ENCODE measurements around the gene FOXR2. TPM values are rescaled to one million over a fixed set of nuclear protein-coding genes. Genes with fewer than 3 reads are reported as not detected.

FOXR2 gene, protein sequence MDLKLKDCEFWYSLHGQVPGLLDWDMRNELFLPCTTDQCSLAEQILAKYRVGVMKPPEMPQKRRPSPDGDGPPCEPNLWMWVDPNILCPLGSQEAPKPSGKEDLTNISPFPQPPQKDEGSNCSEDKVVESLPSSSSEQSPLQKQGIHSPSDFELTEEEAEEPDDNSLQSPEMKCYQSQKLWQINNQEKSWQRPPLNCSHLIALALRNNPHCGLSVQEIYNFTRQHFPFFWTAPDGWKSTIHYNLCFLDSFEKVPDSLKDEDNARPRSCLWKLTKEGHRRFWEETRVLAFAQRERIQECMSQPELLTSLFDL
- not detected for total RNA-seq

DNA sequence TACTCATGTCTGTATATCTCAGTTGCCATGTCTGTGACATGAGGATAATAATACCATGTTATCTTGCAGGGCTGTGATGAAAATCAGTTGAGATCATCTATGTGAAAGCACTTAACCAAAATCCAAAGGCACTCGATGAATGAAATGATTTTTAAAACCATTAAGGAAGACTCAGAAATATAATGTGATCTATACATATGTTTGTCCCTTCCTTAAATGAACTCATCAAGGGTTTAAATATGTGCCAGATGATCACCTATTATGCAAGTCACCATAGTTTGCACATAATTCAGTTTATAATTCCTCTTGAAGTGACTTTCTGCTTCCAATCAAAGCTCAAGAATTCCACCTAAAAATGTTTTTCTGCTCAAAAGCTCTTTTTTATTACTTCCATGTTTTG lies at the start of gene FOXR2:
Gene FOXR2 (plus strand): TSS at position 301 of the 400 bp plus-strand sequence. CDS start 312 bp downstream, outside the sequence.
- CTCF ChIA-PET, result interaction anchor here (0.6 kb wide), 1 partner anchor 94 kb away, joined by 3 read pairs; the partner anchor contains the start of gene RRAGB
- POLR2A ChIA-PET, result no interaction called here

DNA sequence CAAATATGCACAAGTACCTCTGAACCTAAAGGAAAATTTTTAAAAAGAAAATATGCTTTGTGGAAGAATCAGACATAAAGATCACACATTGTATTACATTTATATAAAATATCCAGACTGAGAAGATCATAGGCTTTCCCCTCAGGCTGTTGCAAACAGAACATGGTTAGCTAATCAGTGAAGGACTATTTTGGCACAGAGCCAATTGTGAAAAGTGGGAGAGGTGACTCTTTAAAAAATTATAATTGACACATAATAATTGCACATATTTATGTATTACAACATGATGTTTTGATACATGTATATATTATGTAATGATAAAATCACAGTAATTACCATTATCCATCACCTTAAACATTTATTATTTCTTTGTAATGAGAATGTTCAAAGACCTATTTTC lies 44.1 kb upstream of the FOXR2 start:
- POLR2A ChIA-PET, result no interaction called here
- H3K4me1 Mint-ChIP-seq, result no peaks in the 10 kb centered on the region
- H3K9me3 Mint-ChIP-seq, result peaks cover 4% of the 10 kb centered on the region

More for the DNA sequence above, at the start of gene FOXR2:
- Mint-ChIP-seq H3K27ac (no peak within 1 kb of the TSS), H3K9me3 (no peaks in the 10 kb centered on the region), H3K4me3 (no peak within 1 kb of the TSS), H3K36me3 (ENCODE audit: low read depth) (no peaks in the 10 kb centered on the region), H3K27me3 (no peaks in the 10 kb centered on the region), H3K4me1 (no peaks in the 10 kb centered on the region)
- no peak for DNase-seq

DNA sequence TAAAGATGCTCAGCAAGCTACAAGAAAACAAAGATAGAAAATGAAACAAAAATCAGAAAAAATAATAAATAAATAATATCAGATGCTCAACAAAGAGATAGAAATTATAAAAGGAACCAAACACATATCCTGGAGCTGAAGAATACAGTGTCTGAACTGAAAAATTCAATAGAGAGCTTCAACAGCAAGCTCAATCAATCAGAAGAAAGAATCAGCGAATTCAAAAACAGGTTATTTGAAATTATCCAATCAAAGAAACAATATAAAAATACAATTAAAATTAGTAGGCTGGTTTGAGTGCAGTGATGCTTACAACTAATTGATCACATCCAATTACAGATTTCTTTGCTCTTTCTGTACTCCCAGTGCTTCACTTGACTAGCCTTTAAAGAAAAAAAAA lies 40.8 kb upstream of the FOXR2 start:
- Mint-ChIP-seq H3K27me3 (no peaks in the 10 kb centered on the region), H3K9me3 (peaks cover 4% of the 10 kb centered on the region), H3K4me1 (no peaks in the 10 kb centered on the region), H3K27ac (no peak overlapping the region), H3K36me3 (ENCODE audit: low read depth) (no peaks in the 10 kb centered on the region), H3K4me3 (no peak overlapping the region)
- ChIA-PET POLR2A (no interaction called here), CTCF (no interaction called here)
- no peak for DNase-seq

More for the DNA sequence above, 44.1 kb upstream of the FOXR2 start:
- no peak overlapping the region for H3K27ac Mint-ChIP-seq
- H3K27me3 Mint-ChIP-seq, result no peaks in the 10 kb centered on the region
- H3K36me3 Mint-ChIP-seq (ENCODE audit: low read depth), result no peaks in the 10 kb centered on the region
- CTCF ChIA-PET, result no interaction called here
- DNase-seq, result no peak
- H3K4me3 Mint-ChIP-seq, result no peak overlapping the region

DNA sequence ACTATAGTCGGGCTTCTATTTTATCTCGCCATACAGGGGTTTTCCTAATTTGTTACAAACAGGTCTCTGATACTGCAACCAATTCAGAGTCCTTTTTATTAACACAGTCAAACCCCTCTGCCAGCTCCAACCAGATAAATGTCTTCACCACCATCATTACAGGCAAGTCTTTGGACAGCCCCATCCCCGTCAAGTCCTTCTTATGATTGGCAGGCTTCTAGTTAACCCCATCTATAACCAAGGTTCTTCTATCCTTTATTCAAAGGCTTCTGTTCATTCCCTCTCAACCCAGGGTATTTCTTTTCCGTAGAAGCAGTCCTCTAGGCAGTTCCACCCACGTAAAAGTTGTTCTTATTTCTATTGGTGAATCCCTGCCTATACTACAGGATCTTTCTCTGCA lies 29.9 kb upstream of the FOXR2 start:
- H3K27me3 Mint-ChIP-seq, result no peaks in the 10 kb centered on the region
- POLR2A ChIA-PET, result no interaction called here
- DNase-seq, result no peak
- no peaks in the 10 kb centered on the region for H3K36me3 Mint-ChIP-seq (ENCODE audit: low read depth)
- no peaks in the 10 kb centered on the region for H3K9me3 Mint-ChIP-seq
- no peak overlapping the region for H3K27ac Mint-ChIP-seq
- H3K4me3 Mint-ChIP-seq, result no peak overlapping the region
- no peaks in the 10 kb centered on the region for H3K4me1 Mint-ChIP-seq
- CTCF ChIA-PET, result no interaction called here

DNA sequence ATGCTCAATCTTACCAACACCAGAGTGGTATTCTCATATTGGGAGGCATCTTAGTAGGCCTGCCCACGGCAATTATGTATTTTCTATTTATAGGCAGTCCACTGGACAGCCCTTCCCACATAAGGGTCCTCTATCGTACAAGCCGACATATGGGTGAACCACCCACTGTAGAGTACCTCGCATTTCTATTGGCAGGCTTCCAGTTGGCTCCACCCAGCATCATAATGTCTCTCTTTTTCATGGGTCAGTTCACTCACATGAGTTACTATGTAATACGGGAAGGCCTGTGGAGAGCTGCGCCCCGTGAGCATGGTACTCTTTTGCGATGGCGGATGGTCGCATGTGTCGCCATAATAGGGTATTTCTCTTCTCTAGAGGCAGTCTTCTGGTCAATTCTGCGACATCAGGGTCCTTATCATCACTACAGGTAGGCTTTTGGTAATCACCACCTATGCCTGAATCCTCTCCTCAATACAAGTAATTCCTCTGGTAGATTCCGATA lies 29.4 kb upstream of the FOXR2 start:
- Mint-ChIP-seq H3K9me3 (no peaks in the 10 kb centered on the region), H3K4me3 (no peak overlapping the region), H3K27ac (no peak overlapping the region), H3K4me1 (no peaks in the 10 kb centered on the region), H3K27me3 (no peaks in the 10 kb centered on the region), H3K36me3 (ENCODE audit: low read depth) (no peaks in the 10 kb centered on the region)
- DNase-seq, result no peak
- ChIA-PET POLR2A (no interaction called here), CTCF (no interaction called here)

DNA sequence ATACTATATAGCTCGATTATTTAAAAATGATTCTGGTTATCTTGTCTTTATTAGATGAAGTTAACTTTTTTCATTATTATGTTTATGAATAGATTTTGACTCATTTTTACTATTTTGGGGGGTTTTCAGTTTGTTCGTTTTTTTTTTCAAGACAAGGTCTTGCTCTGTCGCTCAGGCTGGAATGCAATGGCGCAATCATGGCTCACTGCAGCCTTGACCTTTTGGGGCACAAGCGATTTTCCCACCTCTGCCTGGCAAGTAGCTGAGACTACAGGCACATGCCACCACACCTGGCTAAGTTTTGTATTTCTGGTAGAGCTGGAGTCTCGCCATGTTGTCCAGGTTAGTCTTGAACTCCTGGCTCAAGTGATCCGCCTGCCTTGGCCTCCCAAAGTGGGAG lies 24.9 kb upstream of the FOXR2 start:
- H3K27me3 Mint-ChIP-seq, result no peaks in the 10 kb centered on the region
- H3K9me3 Mint-ChIP-seq, result no peaks in the 10 kb centered on the region
- H3K4me1 Mint-ChIP-seq, result no peaks in the 10 kb centered on the region
- ChIA-PET POLR2A (no interaction called here), CTCF (no interaction called here)
- H3K36me3 Mint-ChIP-seq (ENCODE audit: low read depth), result no peaks in the 10 kb centered on the region
- H3K4me3 Mint-ChIP-seq, result no peak overlapping the region
- H3K27ac Mint-ChIP-seq, result no peak overlapping the region
- no peak for DNase-seq

DNA sequence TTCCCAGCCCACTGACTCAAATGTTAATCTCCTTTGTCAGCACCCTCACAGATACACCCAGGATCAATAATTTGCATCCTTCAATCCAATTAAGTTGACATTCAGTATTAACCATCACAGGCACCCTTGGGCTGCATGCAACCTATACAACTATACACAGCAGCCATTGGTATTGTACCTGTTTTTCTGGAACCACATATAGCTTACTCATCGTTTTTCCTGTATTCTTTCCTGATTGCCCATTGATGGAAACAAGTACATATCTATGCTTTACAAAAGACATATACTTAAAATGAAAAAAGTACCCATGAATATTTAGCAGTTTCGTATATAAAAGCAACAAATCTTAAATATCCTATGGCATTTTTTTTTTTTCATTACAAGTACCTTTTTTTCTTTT lies 3.7 kb upstream of the FOXR2 start:
- no peaks in the 10 kb centered on the region for H3K9me3 Mint-ChIP-seq
- H3K27ac Mint-ChIP-seq, result no peak overlapping the region
- POLR2A ChIA-PET, result no interaction called here
- no peaks in the 10 kb centered on the region for H3K36me3 Mint-ChIP-seq (ENCODE audit: low read depth)
- DNase-seq, result no peak
- H3K27me3 Mint-ChIP-seq, result no peaks in the 10 kb centered on the region
- CTCF ChIA-PET, result no interaction called here
- H3K4me1 Mint-ChIP-seq, result no peaks in the 10 kb centered on the region
- no peak overlapping the region for H3K4me3 Mint-ChIP-seq

DNA sequence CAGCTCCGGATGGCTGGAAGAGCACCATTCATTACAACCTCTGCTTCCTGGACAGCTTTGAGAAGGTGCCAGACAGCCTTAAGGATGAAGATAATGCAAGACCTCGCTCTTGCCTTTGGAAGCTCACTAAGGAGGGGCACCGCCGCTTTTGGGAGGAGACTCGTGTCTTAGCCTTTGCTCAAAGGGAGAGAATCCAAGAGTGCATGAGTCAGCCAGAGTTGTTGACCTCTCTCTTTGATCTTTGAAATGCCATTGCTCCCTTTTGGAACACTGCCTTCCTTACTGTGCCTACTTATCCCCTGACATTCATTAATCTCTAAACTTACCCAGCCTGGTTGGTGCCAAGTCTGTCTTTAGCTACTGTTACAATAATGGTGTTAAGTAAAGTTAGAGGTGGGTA lies 1.2 kb downstream of the FOXR2 start:
- no peaks in the 10 kb centered on the region for H3K9me3 Mint-ChIP-seq
- no peak overlapping the region for H3K4me3 Mint-ChIP-seq
- POLR2A ChIA-PET, result no interaction called here
- no peaks in the 10 kb centered on the region for H3K27me3 Mint-ChIP-seq
- H3K36me3 Mint-ChIP-seq (ENCODE audit: low read depth), result no peaks in the 10 kb centered on the region
- no peak for DNase-seq
- no peak overlapping the region for H3K27ac Mint-ChIP-seq
- CTCF ChIA-PET, result interaction anchor here (0.6 kb wide), 1 partner anchor 179 kb away, joined by 4 read pairs; no protein-coding TSS in a partner anchor
- H3K4me1 Mint-ChIP-seq, result no peaks in the 10 kb centered on the region

DNA sequence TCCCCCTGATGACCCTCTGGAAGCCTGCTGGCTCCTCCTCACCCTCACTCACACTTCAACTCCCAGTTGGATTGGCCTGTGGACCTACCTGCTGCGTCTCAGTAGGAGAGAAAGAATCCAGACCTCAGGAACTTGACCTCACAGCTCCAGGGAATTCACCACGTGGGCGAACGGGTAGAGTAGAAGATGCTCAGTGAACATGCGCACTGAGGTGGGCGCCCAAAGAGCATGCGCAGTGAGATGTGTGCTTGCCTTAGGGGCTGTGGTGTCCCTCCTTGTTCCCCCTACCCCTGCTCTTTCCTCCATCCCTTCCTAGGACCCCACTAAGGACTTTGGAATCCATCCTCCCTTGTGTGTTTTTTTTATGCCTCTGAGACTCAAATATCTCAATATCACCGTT lies 12.9 kb downstream of the FOXR2 start:
- H3K9me3 Mint-ChIP-seq, result no peaks in the 10 kb centered on the region

DNA sequence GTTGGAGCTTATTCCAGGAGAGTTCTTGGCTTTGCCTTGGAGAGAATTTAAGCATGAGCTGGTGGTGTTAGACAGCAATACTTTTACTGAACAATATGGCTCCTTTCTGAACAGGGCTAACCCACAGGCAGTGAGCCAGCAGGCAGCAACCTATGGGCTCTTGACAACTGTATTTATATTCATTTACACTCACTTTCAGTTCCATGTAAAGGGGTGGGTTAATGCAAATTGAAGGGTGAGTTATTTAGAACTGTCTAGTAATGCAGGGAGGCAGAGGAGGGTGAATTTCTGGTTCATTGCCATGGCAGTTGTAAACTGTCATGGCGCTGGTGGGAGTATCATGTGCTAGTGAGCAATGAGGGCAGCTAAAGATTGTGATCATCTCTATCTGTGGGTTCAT lies 15.7 kb downstream of the FOXR2 start:
- H3K4me3 Mint-ChIP-seq, result no peak overlapping the region
- no peak overlapping the region for H3K27ac Mint-ChIP-seq
- no peaks in the 10 kb centered on the region for H3K4me1 Mint-ChIP-seq
- DNase-seq, result no peak
- ChIA-PET POLR2A (no interaction called here), CTCF (no interaction called here)
- H3K36me3 Mint-ChIP-seq (ENCODE audit: low read depth), result no peaks in the 10 kb centered on the region
- no peaks in the 10 kb centered on the region for H3K27me3 Mint-ChIP-seq
- no peaks in the 10 kb centered on the region for H3K9me3 Mint-ChIP-seq

More for the DNA sequence above, 12.9 kb downstream of the FOXR2 start:
- no peaks in the 10 kb centered on the region for H3K27me3 Mint-ChIP-seq
- ChIA-PET POLR2A (no interaction called here), CTCF (no interaction called here)
- no peak for DNase-seq
- no peak overlapping the region for H3K27ac Mint-ChIP-seq
- no peaks in the 10 kb centered on the region for H3K36me3 Mint-ChIP-seq (ENCODE audit: low read depth)
- H3K4me3 Mint-ChIP-seq, result no peak overlapping the region
- H3K4me1 Mint-ChIP-seq, result no peaks in the 10 kb centered on the region

DNA sequence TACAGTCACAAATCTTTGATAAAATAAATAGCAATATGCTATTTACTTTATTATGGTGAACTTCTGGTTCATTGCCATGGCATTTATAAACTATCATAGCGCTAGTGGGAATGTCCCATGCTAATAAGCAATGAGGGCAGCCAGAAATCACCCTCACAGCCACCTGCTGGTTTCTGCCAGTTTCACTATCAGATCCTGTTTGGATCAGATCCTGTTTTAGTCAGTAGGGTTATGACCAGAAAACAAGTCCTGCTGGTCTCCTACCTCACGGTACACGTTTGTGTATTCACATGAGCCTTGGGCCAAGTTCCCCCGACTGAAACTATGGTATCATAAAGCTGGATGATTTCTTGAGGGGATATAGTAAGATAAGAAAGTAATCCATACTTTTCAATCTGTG lies 17.7 kb downstream of the FOXR2 start:
- DNase-seq, result no peak
- no peaks in the 10 kb centered on the region for H3K4me1 Mint-ChIP-seq
- H3K9me3 Mint-ChIP-seq, result no peaks in the 10 kb centered on the region
- no peak overlapping the region for H3K4me3 Mint-ChIP-seq
- ChIA-PET POLR2A (no interaction called here), CTCF (no interaction called here)
- H3K36me3 Mint-ChIP-seq (ENCODE audit: low read depth), result no peaks in the 10 kb centered on the region
- H3K27me3 Mint-ChIP-seq, result no peaks in the 10 kb centered on the region
- no peak overlapping the region for H3K27ac Mint-ChIP-seq

DNA sequence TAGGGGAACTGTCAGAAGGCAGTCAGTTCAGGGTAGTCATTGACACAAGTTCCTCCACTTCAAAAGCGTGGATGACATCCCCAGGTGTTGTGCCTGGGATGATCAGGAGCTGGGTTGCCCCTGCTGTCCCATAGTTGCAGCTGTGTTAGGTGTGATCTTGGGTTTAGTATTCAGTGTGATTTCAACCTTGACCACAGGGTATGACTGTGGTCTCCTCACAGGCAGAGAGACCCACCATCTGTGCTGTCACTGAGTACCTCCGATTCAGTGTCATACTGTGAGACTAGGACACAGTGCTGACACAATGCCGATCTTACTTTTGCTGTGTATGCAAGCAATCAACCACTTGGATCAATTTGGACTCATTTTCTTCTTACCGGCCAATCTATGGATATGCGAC lies 25.2 kb downstream of the FOXR2 start:
- no peaks in the 10 kb centered on the region for H3K9me3 Mint-ChIP-seq
- CTCF ChIA-PET, result no interaction called here
- H3K4me3 Mint-ChIP-seq, result no peak overlapping the region
- no peak overlapping the region for H3K27ac Mint-ChIP-seq
- no peaks in the 10 kb centered on the region for H3K36me3 Mint-ChIP-seq (ENCODE audit: low read depth)
- H3K4me1 Mint-ChIP-seq, result no peaks in the 10 kb centered on the region
- DNase-seq, result no peak
- no peaks in the 10 kb centered on the region for H3K27me3 Mint-ChIP-seq
- POLR2A ChIA-PET, result no interaction called here

DNA sequence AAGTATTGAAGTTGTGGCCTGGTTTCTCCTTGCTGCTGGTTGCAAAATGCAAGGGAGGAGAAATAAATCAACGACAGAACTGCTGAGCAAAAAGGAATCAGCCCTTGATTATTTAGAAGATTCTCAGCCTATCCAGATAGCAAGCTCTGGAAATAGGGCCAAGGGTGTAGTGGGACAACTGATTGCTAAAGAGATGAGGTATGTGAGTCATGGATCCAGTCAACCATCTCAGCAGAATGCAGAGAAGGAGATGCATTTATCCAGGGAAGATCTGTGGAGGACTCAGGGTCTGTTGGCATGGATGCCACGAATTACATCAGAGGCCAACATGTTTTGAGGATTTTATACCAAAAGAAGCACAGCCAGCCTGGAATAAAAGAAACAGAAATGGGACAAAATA lies 36.7 kb downstream of the FOXR2 start:
- CTCF ChIA-PET, result no interaction called here
- no peak overlapping the region for H3K4me3 Mint-ChIP-seq
- no peaks in the 10 kb centered on the region for H3K36me3 Mint-ChIP-seq (ENCODE audit: low read depth)
- no peak overlapping the region for H3K27ac Mint-ChIP-seq
- DNase-seq, result no peak
- H3K27me3 Mint-ChIP-seq, result no peaks in the 10 kb centered on the region
- no peaks in the 10 kb centered on the region for H3K9me3 Mint-ChIP-seq
- POLR2A ChIA-PET, result no interaction called here
- H3K4me1 Mint-ChIP-seq, result no peaks in the 10 kb centered on the region

DNA sequence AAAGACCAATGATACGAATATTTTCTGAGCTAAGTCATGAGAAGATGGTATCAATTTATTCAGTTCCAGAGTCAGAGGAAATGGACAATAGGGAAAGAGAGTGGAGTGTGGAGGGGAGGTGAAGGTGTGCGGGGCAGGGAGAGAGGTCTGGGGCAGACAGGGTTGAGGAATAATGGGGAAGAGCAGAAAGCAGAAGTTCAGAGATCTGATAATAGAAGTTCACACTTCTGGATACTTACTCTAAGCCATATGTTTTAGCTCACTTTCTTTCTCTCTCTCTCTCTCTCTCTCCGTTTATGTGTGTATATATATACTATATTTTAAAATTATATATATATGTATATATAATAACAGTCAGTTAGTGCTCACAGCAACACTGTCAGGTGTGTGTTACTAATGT lies 40.4 kb downstream of the FOXR2 start:
- H3K9me3 Mint-ChIP-seq, result no peaks in the 10 kb centered on the region
- H3K4me1 Mint-ChIP-seq, result no peaks in the 10 kb centered on the region
- ChIA-PET POLR2A (no interaction called here), CTCF (no interaction called here)
- H3K4me3 Mint-ChIP-seq, result no peak overlapping the region
- no peaks in the 10 kb centered on the region for H3K27me3 Mint-ChIP-seq
- no peak overlapping the region for H3K27ac Mint-ChIP-seq
- DNase-seq, result no peak
- H3K36me3 Mint-ChIP-seq (ENCODE audit: low read depth), result no peaks in the 10 kb centered on the region
